Anterior cingulate cortex (tissue), 58 donors: ENCODE results near the gene DNAH6.
"Not testable (repeated sequence)": the region's sequence is repeated elsewhere in the genome, so short reads cannot be mapped to it uniquely, and the experiment has no call there.

Source experiments
- DNase-seq, 58 donors: peaks; one replicate each; lab custom pipeline; 2025; lab: John Stamatoyannopoulos, UW

Gene DNAH6

GRCh38 chr2:84496386-84496785, 19.9 kb upstream of the DNAH6 start:
- no peak for DNase-seq

- DNase-seq, result no peak
Measured at GRCh38 chr2:84497285-84497684, 19.0 kb upstream of the DNAH6 start.

- no peak for DNase-seq
Measured at GRCh38 chr2:84498150-84498799, 18.0 kb upstream of the DNAH6 start.

- not testable (repeated sequence) for DNase-seq
Measured at GRCh38 chr2:84511024-84511423, 5.3 kb upstream of the DNAH6 start.

- no peak for DNase-seq
Measured at GRCh38 chr2:84515788-84516187, 510 bp upstream of the DNAH6 start.

- DNase-seq, result no peak
Measured at GRCh38 chr2:84519332-84519957, 3.1 kb downstream of the DNAH6 start.

- peak in 3 of 58 donors; percentile 2 to 28 (median 12) for DNase-seq
Measured at GRCh38 chr2:84526562-84526961, 10.3 kb downstream of the DNAH6 start.

- no peak for DNase-seq
Measured at GRCh38 chr2:84527137-84528129, 11.1 kb downstream of the DNAH6 start.

- DNase-seq, result no peak
Measured at GRCh38 chr2:84532291-84532690, 16.0 kb downstream of the DNAH6 start.

- no peak for DNase-seq
Measured at GRCh38 chr2:84534225-84534624, 17.9 kb downstream of the DNAH6 start.

GRCh38 chr2:84537251-84537650, 21.0 kb downstream of the DNAH6 start:
- no peak for DNase-seq

- no peak for DNase-seq
Measured at GRCh38 chr2:84539729-84540128, 23.4 kb downstream of the DNAH6 start.

- DNase-seq, result no peak
Measured at GRCh38 chr2:84545005-84545404, 28.7 kb downstream of the DNAH6 start.

- no peak for DNase-seq
Measured at GRCh38 chr2:84546551-84546950, 30.3 kb downstream of the DNAH6 start.

GRCh38 chr2:84548303-84548702, 32.0 kb downstream of the DNAH6 start:
- DNase-seq, result no peak

- no peak for DNase-seq
Measured at GRCh38 chr2:84550916-84551315, 34.6 kb downstream of the DNAH6 start.

- not testable (repeated sequence) for DNase-seq
Measured at GRCh38 chr2:84551526-84551925, 35.2 kb downstream of the DNAH6 start.

- no peak for DNase-seq
Measured at GRCh38 chr2:84556190-84556589, 39.9 kb downstream of the DNAH6 start.

- DNase-seq, result no peak
Measured at GRCh38 chr2:84559838-84560237, 43.5 kb downstream of the DNAH6 start.

GRCh38 chr2:84579661-84580060, 63.4 kb downstream of the DNAH6 start:
- DNase-seq, result no peak

GRCh38 chr2:84603911-84604310, 87.6 kb downstream of the DNAH6 start:
- DNase-seq, result no peak
